Mononuclear cell (primary cell): ENCODE measurements around the gene TMEM220. TPM values are rescaled to one million over a fixed set of nuclear protein-coding genes. Genes with fewer than 3 reads are reported as not detected.

ENCODE experiments used
- H3K27me3 ChIP-seq: 2 replicates; pipeline ENCODE4 v1.6.0; 2011; ENCODE audit warnings: low read length, control low read depth; ENCODE audit not compliant: insufficient read depth
- H3K4me1 ChIP-seq: 2 replicates; pipeline ENCODE4 v1.5.1; 2011; ENCODE audit warnings: mild to moderate bottlenecking, low read length, control low read depth; ENCODE audit not compliant: insufficient read depth
- H3K4me3 ChIP-seq: 2 replicates; pipeline ENCODE4 v1.5.1; 2011; ENCODE audit warnings: mild to moderate bottlenecking, low read length, moderate library complexity
- H3K9me3 ChIP-seq: 2 replicates; pipeline ENCODE4 v1.5.1; 2011; ENCODE audit warnings: low read depth, mild to moderate bottlenecking, control low read depth, low read length
- total RNA-seq: library from RNA; depleted of rRNA; stranded (reverse); fragments of >200 nt; gene quantifications from one replicate; pipeline ENCODE4 v1.2.3, GENCODE V29; 2012

TMEM220 gene
- total RNA-seq, 1 donor: 2.6 TPM

GRCh38 chr17:10761281-10761680 is 31.5 kb upstream of the TMEM220 start:
- Histone ChIP-seq H3K4me3 (no peak overlapping the region), H3K4me1 (no peaks in the 10 kb centered on the region), H3K27me3 (no peaks in the 10 kb centered on the region), H3K9me3 (no peaks in the 10 kb centered on the region)

GRCh38 chr17:10758062-10758461 is 28.2 kb upstream of the TMEM220 start:
- Histone ChIP-seq H3K27me3 (no peaks in the 10 kb centered on the region), H3K4me3 (no peak overlapping the region), H3K4me1 (no peaks in the 10 kb centered on the region), H3K9me3 (no peaks in the 10 kb centered on the region)

- Histone ChIP-seq H3K4me1 (no peaks in the 10 kb centered on the region), H3K4me3 (no peak overlapping the region), H3K9me3 (no peaks in the 10 kb centered on the region), H3K27me3 (no peaks in the 10 kb centered on the region)
These were observed 27.8 kb upstream of the TMEM220 start for GRCh38 chr17:10757647-10758046.

- no peak overlapping the region for H3K4me3 ChIP-seq
- no peaks in the 10 kb centered on the region for H3K27me3 ChIP-seq
- no peaks in the 10 kb centered on the region for H3K4me1 ChIP-seq
- no peaks in the 10 kb centered on the region for H3K9me3 ChIP-seq
These were observed 27.2 kb upstream of the TMEM220 start for GRCh38 chr17:10757067-10757466.

GRCh38 chr17:10756619-10757018 is 26.8 kb upstream of the TMEM220 start:
- Histone ChIP-seq H3K4me1 (no peaks in the 10 kb centered on the region), H3K27me3 (no peaks in the 10 kb centered on the region), H3K9me3 (no peaks in the 10 kb centered on the region), H3K4me3 (no peak overlapping the region)

- Histone ChIP-seq H3K4me3 (no peak overlapping the region), H3K4me1 (no peaks in the 10 kb centered on the region), H3K9me3 (no peaks in the 10 kb centered on the region), H3K27me3 (no peaks in the 10 kb centered on the region)
These were observed 26.4 kb upstream of the TMEM220 start for GRCh38 chr17:10756185-10756584.

- Histone ChIP-seq H3K4me3 (no peak overlapping the region), H3K27me3 (no peaks in the 10 kb centered on the region), H3K4me1 (no peaks in the 10 kb centered on the region), H3K9me3 (no peaks in the 10 kb centered on the region)
These were observed 25.8 kb upstream of the TMEM220 start for GRCh38 chr17:10755592-10756127.

- H3K4me1 ChIP-seq: no peaks in the 10 kb centered on the region
- no peaks in the 10 kb centered on the region for H3K27me3 ChIP-seq
- H3K4me3 ChIP-seq: no peak overlapping the region
- no peaks in the 10 kb centered on the region for H3K9me3 ChIP-seq
These were observed 25.2 kb upstream of the TMEM220 start for GRCh38 chr17:10754861-10755591.

GRCh38 chr17:10754109-10754508 is 24.3 kb upstream of the TMEM220 start:
- Histone ChIP-seq H3K9me3 (no peaks in the 10 kb centered on the region), H3K4me1 (no peaks in the 10 kb centered on the region), H3K4me3 (no peak overlapping the region), H3K27me3 (no peaks in the 10 kb centered on the region)

- Histone ChIP-seq H3K27me3 (no peaks in the 10 kb centered on the region), H3K9me3 (no peaks in the 10 kb centered on the region), H3K4me3 (no peak overlapping the region), H3K4me1 (no peaks in the 10 kb centered on the region)
These were observed 22.9 kb upstream of the TMEM220 start for GRCh38 chr17:10752696-10753095.

GRCh38 chr17:10751563-10751962 is 21.7 kb upstream of the TMEM220 start:
- Histone ChIP-seq H3K4me1 (no peaks in the 10 kb centered on the region), H3K27me3 (no peaks in the 10 kb centered on the region), H3K9me3 (no peaks in the 10 kb centered on the region), H3K4me3 (no peak overlapping the region)

- no peaks in the 10 kb centered on the region for H3K9me3 ChIP-seq
- H3K4me3 ChIP-seq: no peak overlapping the region
These were observed 20.4 kb upstream of the TMEM220 start for GRCh38 chr17:10750210-10750609.

GRCh38 chr17:10748531-10749181 is 18.8 kb upstream of the TMEM220 start:
- H3K9me3 ChIP-seq: no peaks in the 10 kb centered on the region
- H3K4me1 ChIP-seq: peaks cover 5% of the 10 kb centered on the region
- H3K27me3 ChIP-seq: no peaks in the 10 kb centered on the region
- H3K4me3 ChIP-seq: no peak overlapping the region

More at GRCh38 chr17:10750210-10750609, 20.4 kb upstream of the TMEM220 start:
- Histone ChIP-seq H3K4me1 (no peaks in the 10 kb centered on the region), H3K27me3 (no peaks in the 10 kb centered on the region)

- peaks cover 5% of the 10 kb centered on the region for H3K4me1 ChIP-seq
- H3K9me3 ChIP-seq: no peaks in the 10 kb centered on the region
- H3K4me3 ChIP-seq: no peak overlapping the region
- H3K27me3 ChIP-seq: no peaks in the 10 kb centered on the region
These were observed 15.4 kb upstream of the TMEM220 start for GRCh38 chr17:10745231-10745630.

- Histone ChIP-seq H3K9me3 (no peaks in the 10 kb centered on the region), H3K27me3 (no peaks in the 10 kb centered on the region), H3K4me3 (no peak overlapping the region), H3K4me1 (peaks cover 5% of the 10 kb centered on the region)
These were observed 14.7 kb upstream of the TMEM220 start for GRCh38 chr17:10744501-10745000.
